HG02885 (cell line): ENCODE results near the gene UGT1A8.
A peak's percentile ranks its signal among the peaks of the same experiment; 100 is the strongest.
"Not testable (repeated sequence)": the region's sequence is repeated elsewhere in the genome, so short reads cannot be mapped to it uniquely, and the experiment has no call there.

Experiments
- ATAC-seq: cut with Tn5 transposase; IDR thresholded peaks from one replicate; pipeline ENCODE4 v1.9.1; 2021; ENCODE audit warnings: mild to moderate bottlenecking; ENCODE audit not compliant: unreplicated experiment, poor library complexity

UGT1A8 gene

GRCh38 chr2:233617476-233617875 is at the start of gene UGT1A8:
UGT1A8 (plus strand) TSS chr2:233617633; CDS start chr2:233617708, 75 bp downstream.
- ATAC-seq: not testable (repeated sequence)

- ATAC-seq: no peak
Measured at GRCh38 chr2:233571001-233571400, 46.4 kb upstream of the UGT1A8 start.

GRCh38 chr2:233571462-233571861 is 46.0 kb upstream of the UGT1A8 start:
- no peak for ATAC-seq

- ATAC-seq: no peak
Measured at GRCh38 chr2:233572468-233572867, 45.0 kb upstream of the UGT1A8 start.

- not testable (repeated sequence) for ATAC-seq
Measured at GRCh38 chr2:233577341-233577740, 40.1 kb upstream of the UGT1A8 start.

DNA sequence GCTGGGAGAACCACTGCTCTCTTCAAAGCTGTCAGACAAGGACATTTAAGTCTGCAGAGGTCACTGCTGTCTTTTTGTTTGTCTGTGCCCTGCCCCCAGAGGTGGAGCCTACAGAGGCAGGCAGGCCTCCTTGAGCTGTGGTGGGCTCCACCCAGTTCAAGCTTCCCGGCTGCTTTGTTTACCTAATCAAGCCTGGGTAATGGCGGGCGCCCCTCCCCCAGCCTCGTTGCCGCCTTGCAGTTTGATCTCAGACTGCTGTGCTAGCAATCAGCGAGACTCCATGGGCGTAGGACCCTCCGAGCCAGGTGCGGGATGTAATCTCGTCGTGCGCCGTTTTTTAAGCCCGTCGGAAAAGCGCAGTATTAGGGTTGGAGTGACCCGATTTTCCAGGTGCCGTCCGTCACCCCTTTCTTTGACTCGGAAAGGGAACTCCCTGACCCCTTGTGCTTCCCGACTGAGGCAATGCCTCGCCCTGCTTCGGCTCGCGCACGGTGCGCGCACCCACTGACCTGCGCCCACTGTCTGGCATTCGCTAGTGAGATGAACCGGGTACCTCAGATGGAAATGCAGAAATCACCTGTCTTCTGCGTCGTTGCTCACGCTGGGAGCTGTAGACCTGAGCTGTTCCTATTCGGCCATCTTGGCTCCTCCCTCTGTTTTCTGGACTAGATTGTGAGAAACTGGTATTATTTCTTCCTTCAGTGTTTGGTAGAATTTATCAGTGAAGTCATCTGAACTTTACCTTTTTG is 34.0 kb upstream of the UGT1A8 start:
- not testable (repeated sequence) for ATAC-seq

DNA sequence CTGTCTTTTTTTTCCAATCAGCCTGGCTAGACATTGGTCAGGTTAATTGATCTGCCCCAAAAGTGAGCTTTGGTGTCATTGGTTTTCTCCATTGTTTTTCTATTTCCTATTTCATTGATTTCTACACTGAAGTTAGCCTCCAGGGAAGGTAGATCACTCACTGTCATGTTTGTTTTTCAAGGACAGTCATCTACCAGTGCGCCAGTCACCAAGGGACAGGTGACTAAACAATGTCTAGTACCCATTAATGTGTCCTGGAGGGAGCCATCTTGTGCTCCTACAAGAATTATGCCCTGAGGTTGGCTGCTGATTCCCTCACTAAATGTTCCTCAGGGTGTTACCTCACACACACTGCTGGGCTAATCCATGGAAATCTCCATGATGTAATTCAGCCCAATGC is 33.2 kb upstream of the UGT1A8 start:
- no peak for ATAC-seq

- no peak for ATAC-seq
Measured at GRCh38 chr2:233588400-233588799, 29.0 kb upstream of the UGT1A8 start.

DNA sequence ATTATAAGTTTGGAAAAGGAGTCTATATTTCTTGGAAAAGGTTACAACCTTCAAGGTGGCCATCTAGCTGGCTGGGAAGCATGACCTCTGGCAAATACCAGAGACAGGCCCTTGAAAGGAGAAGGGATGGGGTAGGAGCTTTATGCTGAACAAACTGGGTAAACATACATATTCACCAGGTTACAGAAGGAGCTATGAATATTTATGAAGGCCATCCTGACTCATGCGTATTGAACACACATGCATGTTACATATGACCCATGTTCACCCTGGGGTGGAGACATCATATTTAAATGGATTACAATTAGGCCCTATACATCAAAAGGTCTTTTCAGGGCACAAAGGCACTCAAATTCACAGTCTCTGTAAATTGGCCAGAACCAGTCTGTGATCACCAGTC is 24.7 kb upstream of the UGT1A8 start:
- peak; percentile 5 for ATAC-seq

- peak; percentile 78 for ATAC-seq
Measured at GRCh38 chr2:233593201-233593600, 24.2 kb upstream of the UGT1A8 start.

DNA sequence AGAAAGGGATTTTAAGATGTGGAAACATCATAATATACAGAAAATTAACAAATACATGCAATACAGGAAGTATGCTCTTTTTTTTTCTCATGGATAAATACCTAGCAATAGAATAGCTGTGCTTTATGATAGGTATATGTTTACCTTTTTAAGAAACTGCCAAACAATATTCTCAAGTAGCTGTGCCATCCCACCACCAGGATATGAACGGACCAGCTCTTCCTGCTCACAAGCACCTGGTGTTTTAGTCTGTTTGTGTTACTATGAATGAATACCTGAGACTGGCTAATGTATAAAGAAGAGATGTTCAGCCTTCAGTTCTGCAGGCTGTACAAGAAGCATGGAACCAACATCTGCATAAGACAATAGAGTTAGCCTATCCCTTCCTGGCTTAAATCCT is 19.9 kb upstream of the UGT1A8 start:
- no peak for ATAC-seq

DNA sequence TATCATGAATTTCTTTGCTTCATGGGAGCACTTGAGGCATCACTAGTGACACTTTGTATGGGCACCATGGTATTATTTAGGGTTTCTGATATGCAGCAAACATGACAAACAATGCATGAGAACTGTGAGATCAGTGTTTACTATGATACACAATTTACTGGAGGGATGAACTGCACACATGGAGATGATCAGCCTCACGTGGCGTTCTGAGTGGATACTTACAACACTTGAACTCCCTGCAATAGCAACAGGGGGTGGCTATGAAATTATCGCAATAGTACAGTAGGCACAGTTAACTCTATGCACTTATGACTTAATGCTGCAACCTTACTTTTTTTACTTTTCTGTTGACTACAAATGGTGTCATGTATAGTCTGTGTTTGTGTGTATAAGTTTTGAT is 18.5 kb upstream of the UGT1A8 start:
- ATAC-seq: no peak

- ATAC-seq: no peak
Measured at GRCh38 chr2:233600386-233600785, 17.0 kb upstream of the UGT1A8 start.

DNA sequence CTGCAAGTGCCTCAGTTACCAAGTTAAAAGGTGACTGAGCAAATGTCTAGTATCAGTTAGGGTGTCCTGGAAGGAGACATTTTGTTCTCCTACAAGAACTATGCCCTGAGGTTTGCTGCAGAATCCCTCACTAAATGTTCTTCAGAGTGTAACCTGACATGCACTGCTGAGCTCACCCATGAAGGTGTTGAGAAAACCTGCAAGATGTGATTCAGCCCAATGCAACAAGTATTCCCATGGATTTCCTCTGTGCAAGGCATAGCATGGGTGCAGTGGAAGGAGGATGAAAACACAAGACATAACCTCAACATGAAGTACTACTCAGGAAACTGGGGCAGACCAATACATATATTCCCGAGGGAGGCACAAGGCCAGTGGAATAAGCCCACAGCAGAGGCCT is 15.4 kb upstream of the UGT1A8 start:
- no peak for ATAC-seq

- ATAC-seq: no peak
Measured at GRCh38 chr2:233603520-233603919, 13.9 kb upstream of the UGT1A8 start.

DNA sequence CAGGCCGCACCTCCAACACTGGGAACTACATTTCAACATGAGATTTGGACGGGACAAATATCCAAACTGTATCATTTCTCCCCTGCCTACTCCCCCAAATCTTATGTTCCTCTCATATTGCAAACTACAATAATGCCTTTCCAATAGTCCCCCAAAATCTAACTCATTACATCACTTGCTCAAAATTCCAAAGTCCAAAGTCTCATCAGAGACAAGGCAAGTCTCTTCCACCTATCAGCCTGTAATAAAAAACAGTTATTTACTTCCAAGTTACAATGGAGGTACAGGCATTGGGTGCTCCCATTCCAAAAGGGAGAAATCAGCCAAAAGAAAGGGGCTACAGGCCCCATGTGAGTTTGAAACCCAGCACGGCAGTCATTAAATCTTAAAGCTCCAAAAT is 12.6 kb upstream of the UGT1A8 start:
- no peak for ATAC-seq

GRCh38 chr2:233605680-233606079 is 11.8 kb upstream of the UGT1A8 start:
- ATAC-seq: no peak

DNA sequence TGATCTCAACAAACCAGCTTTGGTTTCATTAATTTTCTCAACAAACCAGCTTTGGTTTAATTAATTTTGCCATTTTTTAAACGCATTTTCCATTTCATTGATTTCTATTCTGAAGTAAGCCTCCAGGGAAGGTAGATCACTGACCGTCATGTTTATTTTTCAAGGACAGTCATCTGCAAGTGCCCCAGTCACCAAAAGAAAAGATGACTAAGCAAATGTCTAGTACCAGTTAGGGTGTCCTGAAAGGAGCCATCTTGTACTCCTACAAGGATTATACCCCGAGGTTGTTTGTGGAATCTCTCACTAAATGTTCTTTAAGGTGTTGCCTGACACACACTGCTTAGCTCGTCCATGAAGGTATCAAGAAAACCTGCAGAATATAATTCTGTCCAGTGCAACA is 6.1 kb upstream of the UGT1A8 start:
- no peak for ATAC-seq

DNA sequence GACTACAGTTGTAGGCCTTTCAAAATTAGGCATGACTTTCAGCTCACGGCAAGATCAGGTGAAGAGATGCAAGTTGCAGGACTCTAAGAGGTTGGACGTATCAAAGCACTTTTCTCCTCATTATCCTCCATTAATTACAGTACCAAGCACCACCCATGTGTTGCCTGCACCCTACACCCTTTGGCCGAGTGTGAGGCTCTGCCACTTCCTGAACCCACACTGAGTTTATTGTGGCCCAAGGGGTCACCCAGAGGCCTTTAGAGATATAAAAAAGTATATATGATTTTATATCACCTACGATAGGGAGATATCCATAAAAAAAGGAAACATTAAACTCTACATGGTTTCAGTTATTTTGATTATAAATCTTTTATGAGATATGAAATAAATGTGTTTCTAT is 2.8 kb downstream of the UGT1A8 start:
- no peak for ATAC-seq

DNA sequence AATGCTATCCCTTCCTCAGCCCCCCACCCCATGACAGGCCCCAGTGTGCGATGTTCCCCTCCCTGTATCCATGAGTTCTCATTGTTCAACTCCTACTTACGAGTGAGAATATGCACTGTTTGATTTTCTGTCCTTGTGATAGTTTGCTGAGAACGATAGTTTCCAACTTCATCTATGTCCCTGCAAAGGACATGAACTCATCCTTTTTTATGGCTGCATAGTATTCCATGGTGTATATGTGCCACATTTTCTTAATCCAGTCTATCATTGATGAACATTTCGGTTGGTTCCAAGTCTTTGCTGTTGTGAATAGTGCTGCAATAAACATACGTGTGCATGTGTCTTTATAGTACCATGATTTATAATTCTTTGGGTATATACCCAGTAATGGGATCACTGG is 4.4 kb downstream of the UGT1A8 start:
- not testable (repeated sequence) for ATAC-seq

GRCh38 chr2:233627331-233628025 is 10.0 kb downstream of the UGT1A8 start:
- ATAC-seq: no peak

DNA sequence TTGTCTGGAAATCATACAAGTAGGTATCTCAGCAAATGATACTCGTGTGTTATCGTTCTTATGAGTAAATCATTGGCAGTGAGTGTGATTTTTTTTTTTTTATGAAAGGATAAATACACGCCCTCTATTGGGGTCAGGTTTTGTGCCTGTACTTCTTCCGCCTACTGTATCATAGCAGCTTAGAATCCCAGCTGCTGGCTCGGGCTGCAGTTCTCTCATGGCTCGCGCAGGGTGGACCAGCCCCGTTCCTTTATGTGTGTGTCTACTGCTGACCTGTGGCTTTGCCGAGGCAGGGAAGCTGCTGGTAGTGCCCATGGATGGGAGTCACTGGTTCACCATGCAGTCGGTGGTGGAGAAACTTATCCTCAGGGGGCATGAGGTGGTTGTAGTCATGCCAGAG is 18.9 kb downstream of the UGT1A8 start, which contains the start of gene UGT1A10:
Gene UGT1A10, plus strand, starts transcription at position 143 of the 400 bp plus-strand sequence. Its CDS starts 75 bp downstream, at position 218.
- not testable (repeated sequence) for ATAC-seq
